Activated naive CD8-positive, alpha-beta T cell treated with anti-CD3 and anti-CD28 coated beads for 36 hours (primary cell): ENCODE data around the gene CALB2. TPM values are rescaled to one million over a fixed set of nuclear protein-coding genes. Genes with fewer than 3 reads are reported as not detected.
A peak's percentile ranks its signal among the peaks of the same experiment; 100 is the strongest.

Source experiments
- DNase-seq: peaks from one replicate; pipeline ENCODE4 v3.0.0; 2021
- H3K27ac Mint-ChIP-seq: one replicate; pipeline ENCODE4 v1.8.0; 2022; ENCODE audit warnings: mild to moderate bottlenecking, moderate library complexity, mixed read lengths
- H3K27me3 Mint-ChIP-seq: one replicate; pipeline ENCODE4 v1.8.0; 2022; ENCODE audit warnings: mild to moderate bottlenecking, mixed read lengths
- H3K36me3 Mint-ChIP-seq: one replicate; pipeline ENCODE4 v1.8.0; 2021; ENCODE audit warnings: mild to moderate bottlenecking, mixed read lengths
- H3K4me1 Mint-ChIP-seq: one replicate; pipeline ENCODE4 v1.8.0; 2021; ENCODE audit warnings: mixed read lengths
- H3K4me3 Mint-ChIP-seq: one replicate; pipeline ENCODE4 v1.8.0; 2022; ENCODE audit warnings: mild to moderate bottlenecking, moderate library complexity, mixed read lengths
- H3K9me3 Mint-ChIP-seq: one replicate; pipeline ENCODE4 v1.8.0; 2022; ENCODE audit warnings: mixed read lengths
- total RNA-seq, 2 experiments: library from RNA; stranded (reverse); gene quantifications; one replicate each; pipeline ENCODE4 v1.2.3, GENCODE V29; 2021

CALB2 gene
- total RNA-seq, 2 experiments from 2014 or later, result not detected

GRCh38 chr16:71365021-71365420, 6.5 kb downstream of the CALB2 start:
- Mint-ChIP-seq H3K36me3 (no peaks in the 10 kb centered on the region), H3K9me3 (no peaks in the 10 kb centered on the region), H3K27me3 (peaks cover 24% of the 10 kb centered on the region), H3K27ac (no peak overlapping the region), H3K4me1 (peaks cover 2% of the 10 kb centered on the region), H3K4me3 (no peak overlapping the region)
- DNase-seq, result no peak

- Mint-ChIP-seq H3K36me3 (no peaks in the 10 kb centered on the region), H3K27ac (no peak overlapping the region), H3K4me1 (peaks cover 5% of the 10 kb centered on the region), H3K9me3 (no peaks in the 10 kb centered on the region), H3K27me3 (peaks cover 10% of the 10 kb centered on the region), H3K4me3 (no peak overlapping the region)
- peak; percentile 46 for DNase-seq
These were observed 8.9 kb downstream of the CALB2 start for GRCh38 chr16:71367241-71367976.

- Mint-ChIP-seq H3K9me3 (no peaks in the 10 kb centered on the region), H3K4me1 (peaks cover 5% of the 10 kb centered on the region), H3K27me3 (peaks cover 16% of the 10 kb centered on the region), H3K27ac (no peak overlapping the region), H3K4me3 (no peak overlapping the region), H3K36me3 (no peaks in the 10 kb centered on the region)
- no peak for DNase-seq
These were observed 10.4 kb downstream of the CALB2 start for GRCh38 chr16:71368958-71369357.

GRCh38 chr16:71369494-71369893, 11.0 kb downstream of the CALB2 start:
- H3K4me1 Mint-ChIP-seq, result peaks cover 5% of the 10 kb centered on the region
- peaks cover 20% of the 10 kb centered on the region for H3K27me3 Mint-ChIP-seq
- no peaks in the 10 kb centered on the region for H3K36me3 Mint-ChIP-seq

GRCh38 chr16:71371237-71371636, 12.7 kb downstream of the CALB2 start:
- Mint-ChIP-seq H3K4me3 (no peak overlapping the region), H3K4me1 (peaks cover 5% of the 10 kb centered on the region), H3K36me3 (no peaks in the 10 kb centered on the region), H3K9me3 (no peaks in the 10 kb centered on the region), H3K27me3 (peaks cover 20% of the 10 kb centered on the region), H3K27ac (no peak overlapping the region)
- no peak for DNase-seq

More at GRCh38 chr16:71369494-71369893, 11.0 kb downstream of the CALB2 start:
- no peak for DNase-seq
- Mint-ChIP-seq H3K4me3 (no peak overlapping the region), H3K9me3 (no peaks in the 10 kb centered on the region), H3K27ac (no peak overlapping the region)

GRCh38 chr16:71373073-71373472, 14.6 kb downstream of the CALB2 start:
- Mint-ChIP-seq H3K27me3 (peaks cover 17% of the 10 kb centered on the region), H3K4me3 (no peak overlapping the region), H3K4me1 (peaks cover 5% of the 10 kb centered on the region), H3K9me3 (no peaks in the 10 kb centered on the region), H3K36me3 (no peaks in the 10 kb centered on the region), H3K27ac (no peak overlapping the region)
- no peak for DNase-seq

- no peak for DNase-seq
- H3K4me1 Mint-ChIP-seq, result no peaks in the 10 kb centered on the region
- no peak overlapping the region for H3K4me3 Mint-ChIP-seq
- H3K27me3 Mint-ChIP-seq, result peaks cover 33% of the 10 kb centered on the region
- H3K9me3 Mint-ChIP-seq, result no peaks in the 10 kb centered on the region
- H3K36me3 Mint-ChIP-seq, result no peaks in the 10 kb centered on the region
- no peak overlapping the region for H3K27ac Mint-ChIP-seq
These were observed 18.1 kb downstream of the CALB2 start for GRCh38 chr16:71376465-71377157.

GRCh38 chr16:71379711-71380110, 21.2 kb downstream of the CALB2 start:
- DNase-seq, result no peak
- Mint-ChIP-seq H3K27ac (no peak overlapping the region), H3K27me3 (peaks cover 23% of the 10 kb centered on the region)

GRCh38 chr16:71380831-71381230, 22.3 kb downstream of the CALB2 start:
- no peaks in the 10 kb centered on the region for H3K9me3 Mint-ChIP-seq
- H3K4me1 Mint-ChIP-seq, result no peaks in the 10 kb centered on the region
- no peak for DNase-seq
- peaks cover 23% of the 10 kb centered on the region for H3K27me3 Mint-ChIP-seq
- no peak overlapping the region for H3K27ac Mint-ChIP-seq
- no peak overlapping the region for H3K4me3 Mint-ChIP-seq
- no peaks in the 10 kb centered on the region for H3K36me3 Mint-ChIP-seq

More at GRCh38 chr16:71379711-71380110, 21.2 kb downstream of the CALB2 start:
- H3K4me3 Mint-ChIP-seq, result no peak overlapping the region
- H3K36me3 Mint-ChIP-seq, result no peaks in the 10 kb centered on the region
- no peaks in the 10 kb centered on the region for H3K4me1 Mint-ChIP-seq
- no peaks in the 10 kb centered on the region for H3K9me3 Mint-ChIP-seq

GRCh38 chr16:71383054-71383773, 24.7 kb downstream of the CALB2 start:
- H3K4me1 Mint-ChIP-seq, result peaks cover 3% of the 10 kb centered on the region
- no peaks in the 10 kb centered on the region for H3K36me3 Mint-ChIP-seq
- DNase-seq, result peak; percentile 29
- H3K27me3 Mint-ChIP-seq, result peaks cover 34% of the 10 kb centered on the region
- no peak overlapping the region for H3K4me3 Mint-ChIP-seq
- no peak overlapping the region for H3K27ac Mint-ChIP-seq
- H3K9me3 Mint-ChIP-seq, result no peaks in the 10 kb centered on the region

- no peaks in the 10 kb centered on the region for H3K36me3 Mint-ChIP-seq
- no peak overlapping the region for H3K27ac Mint-ChIP-seq
- H3K27me3 Mint-ChIP-seq, result peaks cover 34% of the 10 kb centered on the region
- H3K9me3 Mint-ChIP-seq, result no peaks in the 10 kb centered on the region
- peaks cover 3% of the 10 kb centered on the region for H3K4me1 Mint-ChIP-seq
- no peak for DNase-seq
- no peak overlapping the region for H3K4me3 Mint-ChIP-seq
These were observed 25.7 kb downstream of the CALB2 start for GRCh38 chr16:71384073-71384724.

- Mint-ChIP-seq H3K4me1 (peaks cover 3% of the 10 kb centered on the region), H3K27ac (no peak overlapping the region), H3K27me3 (peaks cover 20% of the 10 kb centered on the region), H3K36me3 (no peaks in the 10 kb centered on the region), H3K9me3 (no peaks in the 10 kb centered on the region), H3K4me3 (no peak overlapping the region)
- DNase-seq, result no peak
These were observed 28.7 kb downstream of the CALB2 start for GRCh38 chr16:71387045-71387871.

GRCh38 chr16:71389330-71389729, 30.8 kb downstream of the CALB2 start:
- H3K27me3 Mint-ChIP-seq, result peaks cover 23% of the 10 kb centered on the region
- no peak for DNase-seq
- H3K36me3 Mint-ChIP-seq, result no peaks in the 10 kb centered on the region
- no peak overlapping the region for H3K27ac Mint-ChIP-seq
- H3K4me3 Mint-ChIP-seq, result no peak overlapping the region
- no peaks in the 10 kb centered on the region for H3K9me3 Mint-ChIP-seq
- H3K4me1 Mint-ChIP-seq, result peaks cover 3% of the 10 kb centered on the region

GRCh38 chr16:71396594-71396993, 38.1 kb downstream of the CALB2 start:
- no peaks in the 10 kb centered on the region for H3K36me3 Mint-ChIP-seq
- no peak overlapping the region for H3K4me3 Mint-ChIP-seq
- peaks cover 6% of the 10 kb centered on the region for H3K27me3 Mint-ChIP-seq
- DNase-seq, result no peak
- no peak overlapping the region for H3K27ac Mint-ChIP-seq
- H3K9me3 Mint-ChIP-seq, result no peaks in the 10 kb centered on the region
- H3K4me1 Mint-ChIP-seq, result no peaks in the 10 kb centered on the region
